Neural progenitor cell (in vitro differentiated cells): ENCODE data around the gene GSK3A. TPM values are rescaled to one million over a fixed set of nuclear protein-coding genes. Genes with fewer than 3 reads are reported as not detected.

Experiments used
- DNase-seq: peaks from one replicate; pipeline ENCODE4 v3.0.0-alpha.2; 2016; ENCODE audit warnings: low spot score
- H2AFZ ChIP-seq: fragments of 200-600 bp; sonication (generic); replicated peaks from 2 replicates; pipeline ENCODE4 v1.6.1; 2016; ENCODE audit warnings: antibody characterized with exemption
- H3F3A ChIP-seq: fragments of 200-600 bp; sonication (generic); 2 replicates; pipeline ENCODE4 v1.6.1; 2016; ENCODE audit warnings: antibody characterized with exemption, low read depth
- H3K27ac ChIP-seq: fragments of 200-600 bp; sonication (generic); 2 replicates; pipeline ENCODE4 v1.5.1; 2016; ENCODE audit warnings: mild to moderate bottlenecking
- H3K27me3 ChIP-seq: fragments of 200-600 bp; sonication (generic); 2 replicates; pipeline ENCODE4 v1.6.1; 2016; ENCODE audit warnings: mild to moderate bottlenecking, moderate library complexity
- H3K36me3 ChIP-seq: fragments of 200-600 bp; sonication (generic); 2 replicates; pipeline ENCODE4 v1.5.1; 2016
- H3K4me1 ChIP-seq: fragments of 200-600 bp; sonication (generic); 2 replicates; pipeline ENCODE4 v1.6.1; 2016; ENCODE audit warnings: mixed run types
- H3K4me2 ChIP-seq: fragments of 200-600 bp; sonication (generic); 2 replicates; pipeline ENCODE4 v1.6.1; 2016
- H3K4me3 ChIP-seq: fragments of 200-600 bp; sonication (generic); 2 replicates; pipeline ENCODE4 v1.5.1; 2016
- H3K79me2 ChIP-seq: fragments of 200-600 bp; sonication (generic); 2 replicates; pipeline ENCODE4 v1.6.1; 2016; ENCODE audit warnings: low read depth
- H3K9ac ChIP-seq: fragments of 200-600 bp; sonication (generic); 2 replicates; pipeline ENCODE4 v1.6.1; 2016
- H3K9me3 ChIP-seq: fragments of 200-600 bp; sonication (generic); 2 replicates; pipeline ENCODE4 v1.5.1; 2016; ENCODE audit warnings: low read depth
- H4K20me1 ChIP-seq: fragments of 200-600 bp; sonication (generic); 2 replicates; pipeline ENCODE4 v1.6.1; 2016; ENCODE audit warnings: low read depth
- H3K27ac Mint-ChIP-seq: 3 replicates; pipeline ENCODE4 v1.8.0; 2021; ENCODE audit warnings: mixed read lengths
- H3K27me3 Mint-ChIP-seq: 2 replicates; pipeline ENCODE4 v1.8.0; 2022; ENCODE audit warnings: low read depth, mild to moderate bottlenecking, inconsistent platforms, moderate library complexity, mixed read lengths; ENCODE audit not compliant: insufficient read depth
- H3K36me3 Mint-ChIP-seq: 3 replicates; pipeline ENCODE4 v1.8.0; 2021; ENCODE audit warnings: mixed read lengths
- H3K4me1 Mint-ChIP-seq: 3 replicates; pipeline ENCODE4 v1.8.0; 2021; ENCODE audit warnings: mixed read lengths
- H3K4me3 Mint-ChIP-seq: 3 replicates; pipeline ENCODE4 v1.8.0; 2021; ENCODE audit warnings: mild to moderate bottlenecking, moderate library complexity, mixed read lengths
- H3K9me3 Mint-ChIP-seq: 3 replicates; pipeline ENCODE4 v1.8.0; 2020; ENCODE audit warnings: mixed read lengths
- CTCF ChIP-seq: fragments of 200-600 bp; sonication (generic); IDR thresholded peaks from 2 replicates; pipeline ENCODE4 v1.5.1; 2017; ENCODE audit warnings: antibody characterized with exemption, mild to moderate bottlenecking
- EZH2 ChIP-seq: fragments of 200-600 bp; sonication (generic); IDR thresholded peaks from 2 replicates; pipeline ENCODE4 v1.6.1; 2017; ENCODE audit warnings: antibody characterized with exemption, mild to moderate bottlenecking, moderate library complexity
- EZH2phosphoT487 ChIP-seq: fragments of 200-600 bp; sonication (generic); IDR thresholded peaks from 2 replicates; pipeline ENCODE4 v1.6.1; 2017; ENCODE audit warnings: antibody characterized with exemption
- total RNA-seq: library from RNA; depleted of rRNA; stranded (reverse); fragments of >200 nt; gene quantifications from 2 replicates; pipeline ENCODE4 v1.2.3, GENCODE V29; 2015; ENCODE audit warnings: low replicate concordance

The GSK3A gene
- total RNA-seq, 1 donor from 2014 or later, result 22.5 TPM

- Histone ChIP-seq H3K36me3 (no peaks in the 10 kb centered on the region), H3F3A (no peaks in the 10 kb centered on the region), H2AFZ (no peak overlapping the region), H3K79me2 (no peaks in the 10 kb centered on the region), H3K27ac (no peak overlapping the region), H3K27me3 (peaks cover 35% of the 10 kb centered on the region), H3K4me1 (no peaks in the 10 kb centered on the region), H3K4me2 (no peak overlapping the region), H3K9ac (no peak overlapping the region), H4K20me1 (no peaks in the 10 kb centered on the region), H3K4me3 (no peak overlapping the region), H3K9me3 (no peaks in the 10 kb centered on the region)
- TF ChIP-seq EZH2phosphoT487, result no peak
- TF ChIP-seq CTCF, result no peak
- TF ChIP-seq EZH2, result no peak
- no peaks in the 10 kb centered on the region for H3K36me3 Mint-ChIP-seq
- no peak overlapping the region for H3K4me3 Mint-ChIP-seq
- no peak overlapping the region for H3K27ac Mint-ChIP-seq
- H3K9me3 Mint-ChIP-seq, result no peaks in the 10 kb centered on the region
- DNase-seq, result no peak
- H3K4me1 Mint-ChIP-seq, result peaks cover 10% of the 10 kb centered on the region
- peaks cover 18% of the 10 kb centered on the region for H3K27me3 Mint-ChIP-seq
Measured at GRCh38 chr19:42185277-42185676, 57.1 kb downstream of the GSK3A start.

- no peaks in the 10 kb centered on the region for H4K20me1 ChIP-seq
- no peak overlapping the region for H3K4me3 ChIP-seq
- H3K27ac ChIP-seq, result no peak overlapping the region
- no peaks in the 10 kb centered on the region for H3K9me3 ChIP-seq
- H3K36me3 ChIP-seq, result no peaks in the 10 kb centered on the region
- H3K27me3 Mint-ChIP-seq, result peaks cover 21% of the 10 kb centered on the region
- peaks cover 44% of the 10 kb centered on the region for H3K27me3 ChIP-seq
- DNase-seq, result peak; percentile 93
- H3K9ac ChIP-seq, result no peak overlapping the region
- no peak overlapping the region for H3K4me2 ChIP-seq
- H3K27ac Mint-ChIP-seq, result no peak overlapping the region
- TF ChIP-seq EZH2phosphoT487 (no peak), CTCF (peak; percentile 94), EZH2 (no peak)
- H3K36me3 Mint-ChIP-seq, result no peaks in the 10 kb centered on the region
- no peak overlapping the region for H2AFZ ChIP-seq
- peaks cover 10% of the 10 kb centered on the region for H3K4me1 Mint-ChIP-seq
- peak overlapping the region; percentile 13 for H3K4me3 Mint-ChIP-seq
- no peaks in the 10 kb centered on the region for H3K79me2 ChIP-seq
- H3K9me3 Mint-ChIP-seq, result no peaks in the 10 kb centered on the region
- H3F3A ChIP-seq, result peaks cover 3% of the 10 kb centered on the region
- H3K4me1 ChIP-seq, result no peaks in the 10 kb centered on the region
Measured at GRCh38 chr19:42184401-42184861, 58.0 kb downstream of the GSK3A start.

Other genes with a start within 250 kb of the GSK3A start
- 1.6 TPM in 1 of 2 replicates, not detected in the other for gene ATP1A3, start 248.4 kb downstream of the GSK3A start, total RNA-seq
- 5.8 and 19.4 TPM in 2 replicates for gene GRIK5, start 172.4 kb downstream of the GSK3A start, total RNA-seq
- 13.4 and 35.6 TPM in 2 replicates for gene ZNF574, start 166.4 kb downstream of the GSK3A start, total RNA-seq
- gene POU2F2, start 110.2 kb downstream of the GSK3A start, total RNA-seq, result 0.31 and 0.69 TPM in 2 replicates
- 19.8 and 54.2 TPM in 2 replicates for gene DEDD2, start 24.9 kb downstream of the GSK3A start, total RNA-seq
- 6.5 and 13.0 TPM in 2 replicates for gene ZNF526, start 22.3 kb downstream of the GSK3A start, total RNA-seq
- 43.1 and 94.8 TPM in 2 replicates for gene ERF, start 12.5 kb upstream of the GSK3A start, total RNA-seq
- 5.2 and 28.1 TPM in 2 replicates for gene CIC, start 26.6 kb upstream of the GSK3A start, total RNA-seq
- 1.0 TPM in 2 replicates for gene PRR19, start 59.5 kb upstream of the GSK3A start, total RNA-seq
- 63.2 and 106 TPM in 2 replicates for gene PAFAH1B3, start 60.0 kb upstream of the GSK3A start, total RNA-seq
- gene TMEM145, start 70.7 kb upstream of the GSK3A start, total RNA-seq, result 0.37 and 6.6 TPM in 2 replicates
- 7.3 and 21.4 TPM in 2 replicates for gene MEGF8, start 83.0 kb upstream of the GSK3A start, total RNA-seq
- 2.9 and 3.2 TPM in 2 replicates for gene CNFN, start 147.7 kb upstream of the GSK3A start, total RNA-seq
- 3.5 and 5.0 TPM in 2 replicates for gene LIPE, start 184.8 kb upstream of the GSK3A start, total RNA-seq
- gene CXCL17, start 200.3 kb upstream of the GSK3A start, total RNA-seq, result 0.12 TPM in 1 of 2 replicates, not detected in the other